Measurements from ENCODE around the gene ZFYVE27. TPM values are rescaled to one million over a fixed set of nuclear protein-coding genes. Genes with fewer than 3 reads are reported as not detected.

Gene ZFYVE27
- total RNA-seq, 2 experiments from 2014 or later, result 23.9 to 31.9 TPM

GRCh38 chr10:97708167-97708566, 28.8 kb upstream of the ZFYVE27 start:
- ChIA-PET POLR2A (no interaction called here), CTCF (interaction anchor here (0.6 to 1.9 kb wide), 5 partner anchors 11 to 22 kb away, joined by 3 to 9 read pairs (median 5); partner anchors contain the start of gene AVPI1)
- Mint-ChIP-seq H3K27me3 (peaks cover 26% of the 10 kb centered on the region), H3K4me3 (no peak overlapping the region), H3K36me3 (ENCODE audit: low read depth) (no peaks in the 10 kb centered on the region), H3K9me3 (no peaks in the 10 kb centered on the region), H3K27ac (no peak overlapping the region), H3K4me1 (peaks cover 5% of the 10 kb centered on the region)
- DNase-seq, result no peak

GRCh38 chr10:97708976-97709946, 27.7 kb upstream of the ZFYVE27 start:
- CTCF ChIA-PET, result interaction anchor here (0.7 to 3.1 kb wide), 11 partner anchors 8 to 334 kb away, joined by 3 to 10 read pairs (median 4); partner anchors contain the start of genes AVPI1 and ZFYVE27
- Mint-ChIP-seq H3K27ac (no peak overlapping the region), H3K9me3 (no peaks in the 10 kb centered on the region), H3K4me1 (peaks cover 8% of the 10 kb centered on the region), H3K4me3 (no peak overlapping the region), H3K27me3 (peaks cover 21% of the 10 kb centered on the region), H3K36me3 (ENCODE audit: low read depth) (no peaks in the 10 kb centered on the region)
- peak; percentile 53 for DNase-seq
- POLR2A ChIA-PET, result no interaction called here

GRCh38 chr10:97711640-97712572, 25.0 kb upstream of the ZFYVE27 start:
- Mint-ChIP-seq H3K27ac (no peak overlapping the region), H3K27me3 (peaks cover 31% of the 10 kb centered on the region), H3K36me3 (ENCODE audit: low read depth) (no peaks in the 10 kb centered on the region), H3K4me1 (peaks cover 15% of the 10 kb centered on the region), H3K9me3 (no peaks in the 10 kb centered on the region), H3K4me3 (no peak overlapping the region)
- POLR2A ChIA-PET, result interaction anchor here (0.6 kb wide), 1 partner anchor 116 kb away, joined by 3 read pairs; no protein-coding TSS in a partner anchor
- CTCF ChIA-PET, result interaction anchor here (0.9 to 3.1 kb wide), 6 partner anchors 9 to 25 kb away, joined by 3 to 19 read pairs (median 8); partner anchors contain the start of gene ZFYVE27
- DNase-seq, result no peak

- Mint-ChIP-seq H3K4me1 (peaks cover 15% of the 10 kb centered on the region), H3K27me3 (peaks cover 28% of the 10 kb centered on the region), H3K4me3 (peak within 1 kb of the TSS; percentile 93), H3K36me3 (ENCODE audit: low read depth) (no peaks in the 10 kb centered on the region), H3K9me3 (no peaks in the 10 kb centered on the region), H3K27ac (peak within 1 kb of the TSS; percentile 84)
- DNase-seq, result no peak
- ChIA-PET CTCF (interaction anchor here (0.5 to 3.1 kb wide), 5 partner anchors 10 to 52 kb away, joined by 3 to 19 read pairs (median 12); partner anchors contain the start of gene ZFYVE27), POLR2A (interaction anchor here (0.6 kb wide), 1 partner anchor 700 kb away, joined by 3 read pairs; no protein-coding TSS in a partner anchor)
Observed at GRCh38 chr10:97713339-97713825, 23.5 kb upstream of the ZFYVE27 start, which contains the start of gene MARVELD1. TSS of gene MARVELD1 (plus strand) at chr10:97713730. CDS start at chr10:97713877, 147 bp downstream.

- Mint-ChIP-seq H3K27me3 (peaks cover 27% of the 10 kb centered on the region), H3K36me3 (ENCODE audit: low read depth) (no peaks in the 10 kb centered on the region), H3K4me3 (peak overlapping the region; percentile 93), H3K27ac (peak overlapping the region; percentile 84), H3K9me3 (no peaks in the 10 kb centered on the region), H3K4me1 (peaks cover 15% of the 10 kb centered on the region)
- CTCF ChIA-PET, result interaction anchor here (0.5 to 3.1 kb wide), 8 partner anchors 11 to 156 kb away, joined by 3 to 19 read pairs (median 3); partner anchors contain the start of gene ZFYVE27
- peak; percentile 56 for DNase-seq
- POLR2A ChIA-PET, result interaction anchor here (0.6 kb wide), 1 partner anchor 700 kb away, joined by 3 read pairs; no protein-coding TSS in a partner anchor
Observed at GRCh38 chr10:97713826-97714400, 23.0 kb upstream of the ZFYVE27 start.

- H3K36me3 Mint-ChIP-seq (ENCODE audit: low read depth), result no peaks in the 10 kb centered on the region
- DNase-seq, result no peak
Observed at GRCh38 chr10:97714401-97715258, 22.3 kb upstream of the ZFYVE27 start.

GRCh38 chr10:97715259-97715874, 21.6 kb upstream of the ZFYVE27 start:
- H3K27ac Mint-ChIP-seq, result no peak overlapping the region
- H3K27me3 Mint-ChIP-seq, result peaks cover 25% of the 10 kb centered on the region
- ChIA-PET POLR2A (no interaction called here), CTCF (interaction anchor here (1.2 to 2.4 kb wide), 6 partner anchors 12 to 146 kb away, joined by 3 to 18 read pairs (median 4); partner anchors contain the start of gene ZFYVE27)
- no peaks in the 10 kb centered on the region for H3K9me3 Mint-ChIP-seq
- peaks cover 15% of the 10 kb centered on the region for H3K4me1 Mint-ChIP-seq
- no peak for DNase-seq
- H3K4me3 Mint-ChIP-seq, result peak overlapping the region; percentile 93
- H3K36me3 Mint-ChIP-seq (ENCODE audit: low read depth), result no peaks in the 10 kb centered on the region

More at GRCh38 chr10:97714401-97715258, 22.3 kb upstream of the ZFYVE27 start:
- ChIA-PET POLR2A (no interaction called here), CTCF (interaction anchor here (1.0 to 3.1 kb wide), 7 partner anchors 11 to 156 kb away, joined by 3 to 19 read pairs (median 3); partner anchors contain the start of gene ZFYVE27)
- Mint-ChIP-seq H3K27me3 (peaks cover 25% of the 10 kb centered on the region), H3K9me3 (no peaks in the 10 kb centered on the region), H3K4me1 (peaks cover 15% of the 10 kb centered on the region), H3K4me3 (peak overlapping the region; percentile 93), H3K27ac (no peak overlapping the region)

GRCh38 chr10:97717627-97718026, 19.3 kb upstream of the ZFYVE27 start:
- Mint-ChIP-seq H3K9me3 (no peaks in the 10 kb centered on the region), H3K27ac (no peak overlapping the region), H3K27me3 (peaks cover 20% of the 10 kb centered on the region), H3K4me1 (peaks cover 15% of the 10 kb centered on the region), H3K4me3 (no peak overlapping the region), H3K36me3 (ENCODE audit: low read depth) (no peaks in the 10 kb centered on the region)
- no peak for DNase-seq
- CTCF ChIA-PET, result interaction anchor here (0.5 to 1.8 kb wide), 7 partner anchors 9 to 509 kb away, joined by 3 to 8 read pairs (median 4); no protein-coding TSS in a partner anchor
- POLR2A ChIA-PET, result no interaction called here

GRCh38 chr10:97718178-97718577, 18.8 kb upstream of the ZFYVE27 start:
- no peak for DNase-seq
- peaks cover 16% of the 10 kb centered on the region for H3K27me3 Mint-ChIP-seq
- H3K4me3 Mint-ChIP-seq, result no peak overlapping the region
- ChIA-PET CTCF (interaction anchor here (0.5 to 3.4 kb wide), 4 partner anchors 13 to 261 kb away, joined by 3 to 13 read pairs (median 4); no protein-coding TSS in a partner anchor), POLR2A (no interaction called here)
- H3K4me1 Mint-ChIP-seq, result peaks cover 9% of the 10 kb centered on the region
- no peaks in the 10 kb centered on the region for H3K36me3 Mint-ChIP-seq (ENCODE audit: low read depth)
- no peak overlapping the region for H3K27ac Mint-ChIP-seq
- H3K9me3 Mint-ChIP-seq, result no peaks in the 10 kb centered on the region

GRCh38 chr10:97718659-97719142, 18.2 kb upstream of the ZFYVE27 start:
- DNase-seq, result no peak
- POLR2A ChIA-PET, result no interaction called here
- CTCF ChIA-PET, result interaction anchor here (0.9 to 3.4 kb wide), 4 partner anchors 13 to 150 kb away, joined by 3 to 13 read pairs (median 3); no protein-coding TSS in a partner anchor
- Mint-ChIP-seq H3K36me3 (ENCODE audit: low read depth) (no peaks in the 10 kb centered on the region), H3K27ac (no peak overlapping the region), H3K4me3 (no peak overlapping the region), H3K9me3 (no peaks in the 10 kb centered on the region), H3K4me1 (peaks cover 9% of the 10 kb centered on the region), H3K27me3 (peaks cover 19% of the 10 kb centered on the region)

Measured in activated CD4-positive, alpha-beta T cell treated with anti-CD3 and anti-CD28 coated beads, Interleukin-2, amount 10 ng/mL, durations not matched to agents 7 days and 5 days (primary cell).